ENCODE measurements around the gene URB1. TPM values are rescaled to one million over a fixed set of nuclear protein-coding genes. Genes with fewer than 3 reads are reported as not detected.
"Not testable (repeated sequence)": the region's sequence is repeated elsewhere in the genome, so short reads cannot be mapped to it uniquely, and the experiment has no call there.

The URB1 gene
- polyA plus RNA-seq, 4 donors: 10.2 to 13.8 (median 11.8) TPM

- DNase-seq (ENCODE audit: low read depth in 4 of 4, low spot score in 3 of 4): no peak
Observed at GRCh38 chr21:32322103-32322502, 70.7 kb downstream of the URB1 start.

GRCh38 chr21:32321480-32321879, 71.3 kb downstream of the URB1 start:
- no peak for DNase-seq (ENCODE audit: low read depth in 4 of 4, low spot score in 3 of 4)

- no peak for DNase-seq (ENCODE audit: low read depth in 4 of 4, low spot score in 3 of 4)
Observed at GRCh38 chr21:32320726-32321125, 72.1 kb downstream of the URB1 start.

GRCh38 chr21:32320059-32320458, 72.8 kb downstream of the URB1 start:
- DNase-seq (ENCODE audit: low read depth in 4 of 4, low spot score in 3 of 4): no peak

- DNase-seq (ENCODE audit: low read depth in 4 of 4, low spot score in 3 of 4): no peak
Observed at GRCh38 chr21:32319012-32319411, 73.8 kb downstream of the URB1 start.

- no peak for DNase-seq (ENCODE audit: low read depth in 4 of 4, low spot score in 3 of 4)
Observed at GRCh38 chr21:32317726-32318125, 75.1 kb downstream of the URB1 start.

GRCh38 chr21:32316361-32317215, 76.2 kb downstream of the URB1 start:
- no peak for DNase-seq (ENCODE audit: low read depth in 4 of 4, low spot score in 3 of 4)

- DNase-seq (ENCODE audit: low read depth in 4 of 4, low spot score in 3 of 4): no peak
Observed at GRCh38 chr21:32315511-32316281, 77.1 kb downstream of the URB1 start.

GRCh38 chr21:32314806-32315205, 78.0 kb downstream of the URB1 start:
- no peak for DNase-seq (ENCODE audit: low read depth in 4 of 4, low spot score in 3 of 4)

GRCh38 chr21:32312976-32313375, 79.8 kb downstream of the URB1 start:
- no peak for DNase-seq (ENCODE audit: low read depth in 4 of 4, low spot score in 3 of 4)

GRCh38 chr21:32312326-32312725, 80.5 kb downstream of the URB1 start:
- no peak for DNase-seq (ENCODE audit: low read depth in 4 of 4, low spot score in 3 of 4)

GRCh38 chr21:32311621-32312020, 81.2 kb downstream of the URB1 start:
- DNase-seq (ENCODE audit: low read depth in 4 of 4, low spot score in 3 of 4): no peak

- not testable (repeated sequence) for DNase-seq (ENCODE audit: low read depth in 4 of 4, low spot score in 3 of 4)
Observed at GRCh38 chr21:32310976-32311375, 81.8 kb downstream of the URB1 start.

GRCh38 chr21:32309906-32310460, 82.8 kb downstream of the URB1 start:
- no peak for DNase-seq (ENCODE audit: low read depth in 4 of 4, low spot score in 3 of 4)

GRCh38 chr21:32308696-32309095, 84.1 kb downstream of the URB1 start:
- DNase-seq (ENCODE audit: low read depth in 4 of 4, low spot score in 3 of 4): no peak

- no peak for DNase-seq (ENCODE audit: low read depth in 4 of 4, low spot score in 3 of 4)
Observed at GRCh38 chr21:32307706-32308105, 85.1 kb downstream of the URB1 start.

GRCh38 chr21:32306021-32306780, 86.6 kb downstream of the URB1 start:
- no peak for DNase-seq (ENCODE audit: low read depth in 4 of 4, low spot score in 3 of 4)

- DNase-seq (ENCODE audit: low read depth in 4 of 4, low spot score in 3 of 4): no peak
Observed at GRCh38 chr21:32304998-32305397, 87.8 kb downstream of the URB1 start.

GRCh38 chr21:32303385-32303784, 89.4 kb downstream of the URB1 start:
- no peak for DNase-seq (ENCODE audit: low read depth in 4 of 4, low spot score in 3 of 4)

- DNase-seq (ENCODE audit: low read depth in 4 of 4, low spot score in 3 of 4): no peak
Observed at GRCh38 chr21:32302560-32302959, 90.3 kb downstream of the URB1 start.

GRCh38 chr21:32301596-32301995, 91.2 kb downstream of the URB1 start:
- no peak for DNase-seq (ENCODE audit: low read depth in 4 of 4, low spot score in 3 of 4)

Data from left renal pelvis (tissue), 4 donors.